ENCODE data around the gene GJC1. TPM values are rescaled to one million over a fixed set of nuclear protein-coding genes. Genes with fewer than 3 reads are reported as not detected.

Gene GJC1
- total RNA-seq, 1 donor from 2014 or later = 9.9 TPM

DNA sequence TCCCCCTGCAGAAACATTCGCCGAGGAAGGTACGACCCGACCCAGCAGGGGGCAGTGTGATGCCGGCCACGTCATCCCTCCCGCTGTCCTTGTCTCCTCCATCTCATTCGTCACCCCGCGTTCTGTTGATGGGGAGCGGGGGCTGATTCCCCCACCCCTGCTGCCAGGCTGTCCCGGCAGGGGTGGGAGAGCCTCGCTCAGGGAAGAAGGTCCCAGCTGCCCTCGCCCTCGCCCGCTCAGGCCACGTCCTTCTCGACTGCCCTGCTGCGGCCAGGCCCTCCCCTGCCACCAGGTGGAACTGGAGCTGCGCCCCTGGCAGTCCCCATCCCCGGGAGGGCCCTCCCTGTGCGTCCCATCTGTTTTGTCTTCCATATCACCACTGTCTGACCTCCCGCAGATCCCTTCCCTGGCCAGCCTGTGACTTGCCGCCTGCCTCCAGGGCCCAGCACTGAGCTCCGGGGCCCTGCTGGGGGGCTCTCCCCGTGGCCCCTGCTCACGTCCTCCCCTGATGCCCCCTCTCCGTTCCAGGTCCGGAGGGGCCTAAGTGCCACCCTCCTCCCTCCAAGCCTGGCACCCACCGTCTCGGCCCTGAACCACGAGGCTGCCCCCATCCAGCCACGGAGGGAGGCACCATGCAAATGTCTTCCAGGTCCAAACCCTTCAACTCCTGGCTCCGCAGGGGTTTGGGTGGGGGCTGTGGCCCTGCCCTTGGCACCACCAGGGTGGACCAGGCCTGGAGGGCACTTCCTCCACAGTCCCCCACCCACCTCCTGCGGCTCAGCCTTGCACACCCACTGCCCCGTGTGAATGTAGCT, 50.7 kb downstream of the GJC1 start:
- Histone ChIP-seq H3K4me1 (peaks cover 14 to 16% of the 10 kb centered on the region in 2 donors), H3K27ac (peak overlapping the region in 1 of 2 donors; percentile 35), H3K9me3 (no peaks in the 10 kb centered on the region), H3K27me3 (no peaks in the 10 kb centered on the region), H3K36me3 (no peaks in the 10 kb centered on the region), H3K4me3 (peak overlapping the region; percentile 36 to 57)
- DNase-seq (ENCODE audit: low spot score in 2 of 2) = peak in 1 of 2 donors; percentile 87
- peak; percentile 80 to 94 (median 86) for TF ChIP-seq CTCF (IDR thresholded peaks at IDR 0.05)
- intact Hi-C loops (cut with DNase I) = loop anchor here (1.0 to 2.0 kb wide), 2 partner anchors 51 to 86 kb away; partner anchors contain the start of gene GJC1

GRCh38 chr17:44778656-44779210, 51.4 kb downstream of the GJC1 start:
- no peaks in the 10 kb centered on the region for H3K27me3 ChIP-seq
- peaks cover 14 to 16% of the 10 kb centered on the region in 2 donors for H3K4me1 ChIP-seq
- H3K9me3 ChIP-seq = no peaks in the 10 kb centered on the region
- H3K4me3 ChIP-seq = peak overlapping the region; percentile 36 to 57
- TF ChIP-seq CTCF (IDR thresholded peaks at IDR 0.05) = no peak
- intact Hi-C loops (cut with DNase I) = loop anchor here (1.0 to 2.0 kb wide), 2 partner anchors 52 to 87 kb away; partner anchors contain the start of gene GJC1
- no peak for DNase-seq (ENCODE audit: low spot score in 2 of 2)
- no peaks in the 10 kb centered on the region for H3K36me3 ChIP-seq
- H3K27ac ChIP-seq = no peak overlapping the region

DNA sequence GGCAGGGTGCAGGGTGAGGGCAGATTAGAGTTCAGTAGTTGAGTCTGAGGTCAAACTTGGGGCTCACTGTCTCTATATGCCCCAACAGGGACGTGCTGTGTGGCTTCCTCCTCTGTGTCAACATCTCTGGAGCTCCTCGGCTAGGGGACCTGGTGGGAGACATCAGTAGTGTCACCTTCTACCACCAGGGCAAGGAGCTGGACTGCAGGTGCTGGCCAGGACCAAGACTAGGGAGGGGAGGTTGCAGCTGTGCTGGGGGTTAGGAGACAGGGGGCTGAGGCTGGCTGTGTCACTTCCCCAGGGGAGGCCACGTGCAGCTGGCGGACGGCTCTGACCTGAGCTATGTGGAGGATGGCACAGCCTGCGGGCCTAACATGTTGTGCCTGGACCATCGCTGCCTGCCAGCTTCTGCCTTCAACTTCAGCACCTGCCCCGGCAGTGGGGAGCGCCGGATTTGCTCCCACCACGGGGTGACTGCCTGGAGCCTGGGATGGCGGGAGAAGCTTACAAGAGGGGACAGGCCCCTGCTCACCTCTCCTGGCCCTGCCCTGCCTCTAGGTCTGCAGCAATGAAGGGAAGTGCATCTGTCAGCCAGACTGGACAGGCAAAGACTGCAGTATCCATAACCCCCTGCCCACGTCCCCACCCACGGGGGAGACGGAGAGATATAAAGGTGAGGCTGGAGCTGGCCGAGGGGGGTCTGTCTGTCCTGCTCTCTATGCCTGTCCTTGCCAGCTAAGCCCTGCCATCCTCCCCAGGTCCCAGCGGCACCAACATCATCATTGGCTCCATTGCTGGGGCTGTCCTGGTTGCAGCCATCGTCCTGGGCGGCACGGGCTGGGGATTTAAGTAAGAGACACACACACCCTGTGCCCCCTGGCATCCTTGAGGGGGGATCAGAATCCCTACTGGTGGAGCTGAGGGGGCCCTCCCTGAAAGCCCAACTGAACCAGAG, 52.4 kb downstream of the GJC1 start:
- no peak overlapping the region for H3K4me3 ChIP-seq
- no peak overlapping the region for H3K27ac ChIP-seq
- no peak for TF ChIP-seq CTCF (IDR thresholded peaks at IDR 0.05)
- intact Hi-C loops (cut with DNase I) = loop anchor here (2.0 kb wide), 1 partner anchor 53 kb away; the partner anchor contains the start of gene GJC1
- no peaks in the 10 kb centered on the region for H3K27me3 ChIP-seq
- H3K36me3 ChIP-seq = no peaks in the 10 kb centered on the region
- H3K9me3 ChIP-seq = no peaks in the 10 kb centered on the region
- no peak for DNase-seq (ENCODE audit: low spot score in 2 of 2)
- peaks cover 14 to 16% of the 10 kb centered on the region in 2 donors for H3K4me1 ChIP-seq

- Histone ChIP-seq H3K4me1 (peaks cover 10 to 14% of the 10 kb centered on the region in 2 donors), H3K27me3 (no peaks in the 10 kb centered on the region), H3K9me3 (no peaks in the 10 kb centered on the region), H3K4me3 (peak overlapping the region in 1 of 2 donors; percentile 73), H3K36me3 (no peaks in the 10 kb centered on the region), H3K27ac (no peak overlapping the region)
- no peak for DNase-seq (ENCODE audit: low spot score in 2 of 2)
- no peak for TF ChIP-seq CTCF (IDR thresholded peaks at IDR 0.05)
- intact Hi-C loops (cut with DNase I) = no loop called here
Observed at GRCh38 chr17:44776628-44777393, 53.3 kb downstream of the GJC1 start.
